Activated CD4-positive, CD25-positive, alpha-beta regulatory T cell treated with anti-CD3 and anti-CD28 coated beads, Interleukin-2, amount 50 U/mL, for 16 hours (primary cell): ENCODE data around the gene SRP68.
"Not testable (repeated sequence)": the region's sequence is repeated elsewhere in the genome, so short reads cannot be mapped to it uniquely, and the experiment has no call there.

Source experiments
- DNase-seq: peaks from one replicate; pipeline ENCODE4 v3.0.0-alpha.2; 2020; ENCODE audit warnings: low read depth, low spot score

Gene SRP68

DNA sequence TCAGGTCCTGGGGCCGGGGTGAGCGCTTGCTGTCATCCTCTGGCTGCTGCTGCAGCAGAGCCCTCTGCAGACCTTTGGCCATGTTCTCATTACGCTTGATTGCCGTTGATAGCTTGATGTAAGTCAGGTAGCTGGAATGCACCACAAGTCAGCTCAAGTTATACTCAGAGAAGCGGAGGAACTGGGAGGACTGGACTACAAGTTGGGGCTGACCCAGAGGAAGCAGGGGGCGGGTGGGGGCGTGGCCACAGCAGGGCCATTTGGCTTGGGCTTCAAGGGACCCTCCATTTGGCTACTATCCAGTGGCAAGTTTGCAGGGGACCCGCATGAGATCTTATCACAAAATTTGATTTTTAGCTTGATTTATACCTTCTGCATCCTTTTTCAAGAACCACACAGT lies 26.3 kb downstream of the SRP68 start:
- no peak for DNase-seq

DNA sequence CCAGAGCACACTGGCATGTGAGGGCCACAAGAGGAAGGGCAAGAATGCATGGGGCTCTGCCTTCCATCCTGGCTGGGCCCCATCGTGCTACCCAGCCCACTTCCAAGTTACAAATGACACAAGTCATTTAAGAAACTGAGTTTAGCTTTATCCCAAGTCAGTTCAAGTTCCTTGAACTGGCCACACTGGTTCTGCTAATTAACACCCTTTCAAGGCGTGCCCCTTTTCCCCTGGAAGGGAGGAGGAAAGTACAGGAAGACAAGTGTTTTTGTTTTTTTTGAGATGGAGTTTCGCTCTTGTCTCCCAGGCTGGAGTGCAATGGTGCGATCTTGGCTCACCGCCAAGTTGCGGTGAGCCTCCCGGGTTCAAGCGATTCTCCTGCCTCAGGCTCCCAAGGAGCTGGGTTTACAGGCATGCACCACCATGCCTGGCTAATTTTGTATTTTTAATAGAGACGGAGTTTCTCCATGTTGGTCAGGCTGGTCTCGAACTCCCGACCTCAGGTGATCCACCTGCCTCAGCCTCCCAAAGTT lies 27.8 kb downstream of the SRP68 start:
- DNase-seq, result not testable (repeated sequence)

DNA sequence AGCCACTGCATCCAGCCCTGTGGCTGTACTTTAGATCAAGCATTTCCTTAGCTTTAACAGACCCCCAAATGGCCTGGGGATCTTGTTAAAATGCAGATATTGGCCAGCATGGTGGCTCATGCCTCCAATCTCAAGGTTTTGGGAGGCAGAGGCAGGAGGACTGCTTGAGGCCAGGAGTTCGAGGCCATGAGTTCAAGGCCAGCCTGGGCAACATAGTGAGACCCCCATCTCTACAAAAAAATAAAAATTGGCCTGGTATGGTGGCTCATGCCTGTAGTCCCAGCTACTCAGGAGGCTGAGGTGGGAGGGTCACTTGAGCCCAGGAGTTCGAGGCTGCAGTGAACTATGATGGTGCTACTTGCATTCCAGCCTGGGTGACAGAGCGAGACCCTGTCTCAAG lies 29.4 kb downstream of the SRP68 start:
- DNase-seq, result not testable (repeated sequence)

DNA sequence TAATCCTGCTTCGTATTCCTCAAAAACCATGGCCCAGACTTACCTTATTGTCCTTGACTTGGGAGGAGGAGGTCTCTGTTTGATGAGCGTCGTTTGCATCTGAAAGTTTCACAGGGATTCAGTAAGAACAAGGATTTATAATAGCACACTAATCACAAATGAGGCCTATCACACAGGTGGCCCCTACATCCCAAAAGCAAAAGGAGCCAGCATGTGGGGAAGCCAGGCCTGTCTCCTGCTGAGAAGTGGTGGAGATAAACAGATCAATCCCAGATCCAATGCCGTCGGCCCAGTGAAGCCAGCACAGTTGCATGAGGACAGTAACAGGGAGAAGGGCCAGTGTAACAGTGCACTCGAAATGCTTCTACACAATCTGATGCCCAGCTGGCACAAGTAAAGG lies 31.9 kb downstream of the SRP68 start:
- DNase-seq, result no peak

DNA sequence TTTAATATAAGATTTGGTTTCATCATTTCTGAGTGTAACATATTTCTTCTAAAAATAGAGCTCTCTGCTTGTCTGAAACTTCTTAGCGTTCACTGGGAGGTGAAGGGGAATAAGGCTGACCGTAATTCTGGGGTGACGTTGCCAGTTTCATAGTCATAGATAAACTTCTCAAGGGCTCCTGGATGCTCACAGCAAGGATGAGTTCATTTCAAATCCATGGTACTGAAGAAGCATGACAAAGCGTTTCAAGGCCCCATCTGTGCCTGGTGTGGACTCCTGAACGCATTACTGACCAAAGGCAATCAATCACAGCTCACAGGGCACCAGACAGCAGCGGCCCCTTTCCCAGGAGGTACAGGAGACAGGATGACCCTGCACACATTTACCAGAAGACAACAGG lies 33.2 kb downstream of the SRP68 start:
- DNase-seq, result no peak

DNA sequence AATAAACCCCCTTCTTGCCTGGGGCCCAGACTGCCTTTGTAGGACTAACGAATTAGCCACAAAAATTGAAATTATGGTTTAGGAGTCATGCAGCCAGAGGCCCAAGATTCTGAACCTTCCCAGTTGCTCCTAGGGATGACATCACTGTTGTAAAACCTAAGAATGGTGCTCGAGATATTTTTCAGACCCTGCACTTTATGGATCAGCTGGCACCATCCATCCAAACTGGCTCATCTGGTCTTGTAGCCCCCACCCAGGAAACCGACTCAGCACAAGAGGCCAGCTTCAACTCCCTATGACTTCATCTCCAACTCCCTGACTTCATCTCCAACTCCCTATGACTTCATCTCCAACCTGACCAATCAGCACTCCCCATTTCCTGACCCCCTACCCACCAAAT lies 34.3 kb downstream of the SRP68 start:
- DNase-seq, result no peak

DNA sequence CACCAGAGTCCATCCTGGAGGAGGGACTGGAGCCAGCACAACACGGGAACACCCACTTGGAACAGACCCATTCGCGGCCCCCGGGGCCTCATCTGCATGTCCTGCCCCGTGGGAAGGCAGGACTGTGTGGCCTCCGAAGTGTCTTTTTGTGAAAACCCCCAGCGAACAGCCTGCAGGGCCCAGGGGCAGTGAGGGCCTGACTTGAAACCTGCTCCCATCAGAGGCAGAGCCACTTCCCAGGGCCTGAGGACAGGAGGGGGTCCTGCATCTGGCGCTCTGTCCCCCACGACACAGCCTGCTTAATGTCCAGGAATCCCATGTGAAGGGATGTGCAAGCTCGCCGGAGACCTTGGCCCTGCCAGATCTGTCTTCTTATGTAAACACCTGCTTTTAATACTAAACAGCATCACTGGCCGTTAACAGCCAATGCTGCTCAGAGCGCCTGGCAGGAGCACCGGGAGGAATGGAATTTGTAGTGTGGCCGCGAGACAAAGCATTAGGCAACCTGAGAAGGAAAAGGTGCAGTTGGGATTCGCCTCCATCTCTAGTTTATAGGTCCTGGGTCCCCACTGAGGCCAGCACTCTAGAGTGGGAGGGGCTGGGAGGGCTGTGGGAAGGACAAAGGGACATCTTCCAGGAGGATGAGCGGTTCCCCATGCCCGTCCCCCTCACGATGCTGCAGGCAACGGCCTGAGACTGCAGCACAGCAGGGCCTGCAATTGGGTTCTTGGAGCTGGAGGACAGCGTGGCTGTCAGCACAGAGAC lies 35.6 kb downstream of the SRP68 start:
- no peak for DNase-seq

DNA sequence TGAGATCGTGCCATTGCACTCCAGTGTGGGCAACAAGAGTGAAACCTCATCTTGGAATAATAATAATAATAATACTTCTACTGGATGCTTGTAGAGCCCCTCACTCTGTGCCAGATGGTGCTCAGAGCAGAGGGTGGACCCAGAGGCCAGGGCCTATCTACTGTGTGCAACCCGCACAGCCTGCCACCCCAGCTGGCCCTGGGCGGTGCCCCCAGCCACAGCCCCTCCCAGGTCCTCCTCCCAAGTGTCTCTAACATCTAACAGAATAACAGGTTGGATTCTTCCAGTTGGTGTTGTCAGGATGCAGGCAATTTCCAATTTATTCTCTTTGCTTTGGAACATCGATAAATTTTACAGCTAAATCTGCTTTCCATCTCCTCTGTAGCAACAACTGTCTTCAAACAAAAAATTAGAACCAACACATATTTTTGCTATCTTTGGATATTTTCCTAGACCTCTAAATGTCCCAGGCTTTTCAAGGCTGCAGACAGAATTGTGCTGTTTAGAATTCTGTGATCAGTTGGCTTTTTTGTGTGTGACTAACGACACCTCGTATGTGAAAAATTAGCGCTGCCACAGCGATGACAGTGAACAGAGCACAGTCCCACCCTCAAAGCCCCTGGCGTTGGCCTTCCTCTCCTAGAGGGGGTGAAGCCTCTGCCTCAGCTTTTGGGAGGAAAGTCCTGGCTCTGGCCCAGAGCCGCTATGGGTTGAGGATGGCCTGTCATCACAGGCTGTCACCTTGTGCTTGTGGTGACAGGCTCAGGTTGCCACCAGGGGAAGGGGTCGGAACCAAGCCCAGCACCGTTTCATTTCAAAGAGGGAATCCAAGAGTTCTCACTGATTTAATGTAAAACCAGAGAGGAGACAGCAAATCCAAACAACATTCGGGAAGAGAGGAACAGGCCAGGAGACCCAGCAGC lies 37.6 kb downstream of the SRP68 start:
- no peak for DNase-seq

DNA sequence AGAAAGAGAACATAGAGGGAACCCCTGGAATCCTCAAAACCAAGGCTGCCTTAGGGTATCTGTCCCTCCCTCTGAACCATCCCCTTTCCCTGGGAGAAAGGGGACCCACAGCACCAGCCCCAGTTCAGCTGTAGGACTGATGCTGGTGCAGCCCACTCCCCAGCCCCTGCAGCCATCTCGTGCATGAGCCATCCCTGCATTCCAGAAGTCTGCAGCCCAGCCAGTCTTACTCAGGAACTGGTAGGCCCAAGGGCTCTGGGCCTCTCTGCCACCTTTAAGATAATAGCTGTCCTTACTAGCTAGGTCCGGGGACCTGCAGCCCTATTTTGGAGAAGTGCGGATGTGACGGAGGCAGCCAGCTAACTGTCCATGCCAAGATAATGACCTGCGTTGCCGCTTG lies 39.2 kb downstream of the SRP68 start:
- DNase-seq, result no peak

DNA sequence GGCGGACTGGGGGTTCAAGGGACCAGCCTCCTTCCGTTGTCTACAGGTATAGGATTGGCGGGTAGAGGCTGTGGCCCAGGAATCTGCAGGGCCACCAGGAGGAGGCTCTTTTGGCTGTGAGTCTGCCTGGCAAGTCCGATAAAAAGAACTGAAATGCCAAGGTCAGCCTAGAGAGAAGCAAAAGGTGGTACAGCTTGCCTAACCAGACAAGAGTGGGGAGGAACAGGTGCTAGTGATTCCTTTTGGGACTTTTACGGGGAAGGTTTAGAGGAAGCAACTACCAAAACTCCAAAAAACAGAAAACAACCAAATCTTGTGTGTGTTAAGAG lies 39.6 kb downstream of the SRP68 start:
- no peak for DNase-seq

DNA sequence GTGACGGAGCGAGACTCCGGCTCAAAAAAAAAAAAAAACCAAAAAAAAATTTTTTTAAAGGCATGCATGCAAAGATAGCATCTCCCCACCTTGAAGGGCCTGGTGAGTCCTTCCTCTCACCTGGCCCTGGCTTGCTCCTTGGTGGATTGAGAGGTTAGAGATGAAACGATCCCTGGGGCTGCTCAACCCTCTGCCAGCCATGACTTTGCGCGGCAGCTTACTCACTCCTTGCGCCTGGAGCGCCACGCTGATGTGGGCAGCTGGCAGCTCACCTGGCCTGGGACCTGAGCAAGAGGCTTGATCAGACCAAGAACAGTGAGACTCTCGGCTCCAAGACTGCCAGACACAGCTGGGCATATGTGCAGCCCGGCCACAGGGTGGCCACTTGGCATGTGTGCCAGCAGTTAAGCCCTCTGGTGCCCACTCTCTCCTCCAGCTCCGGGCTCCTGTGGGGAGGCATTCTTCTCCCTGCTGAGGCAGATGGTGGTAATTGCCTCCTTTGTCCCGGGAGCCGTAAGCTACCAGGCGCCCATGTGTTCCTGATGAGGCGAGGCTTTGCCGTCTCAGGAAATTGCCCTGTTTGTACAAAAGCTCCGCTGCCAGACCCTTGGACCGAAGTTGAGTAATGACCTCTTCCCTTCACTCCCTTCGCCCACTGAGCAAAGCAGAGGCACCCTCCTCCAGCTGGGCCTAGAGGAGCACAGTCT lies 40.1 kb downstream of the SRP68 start:
- DNase-seq, result no peak

DNA sequence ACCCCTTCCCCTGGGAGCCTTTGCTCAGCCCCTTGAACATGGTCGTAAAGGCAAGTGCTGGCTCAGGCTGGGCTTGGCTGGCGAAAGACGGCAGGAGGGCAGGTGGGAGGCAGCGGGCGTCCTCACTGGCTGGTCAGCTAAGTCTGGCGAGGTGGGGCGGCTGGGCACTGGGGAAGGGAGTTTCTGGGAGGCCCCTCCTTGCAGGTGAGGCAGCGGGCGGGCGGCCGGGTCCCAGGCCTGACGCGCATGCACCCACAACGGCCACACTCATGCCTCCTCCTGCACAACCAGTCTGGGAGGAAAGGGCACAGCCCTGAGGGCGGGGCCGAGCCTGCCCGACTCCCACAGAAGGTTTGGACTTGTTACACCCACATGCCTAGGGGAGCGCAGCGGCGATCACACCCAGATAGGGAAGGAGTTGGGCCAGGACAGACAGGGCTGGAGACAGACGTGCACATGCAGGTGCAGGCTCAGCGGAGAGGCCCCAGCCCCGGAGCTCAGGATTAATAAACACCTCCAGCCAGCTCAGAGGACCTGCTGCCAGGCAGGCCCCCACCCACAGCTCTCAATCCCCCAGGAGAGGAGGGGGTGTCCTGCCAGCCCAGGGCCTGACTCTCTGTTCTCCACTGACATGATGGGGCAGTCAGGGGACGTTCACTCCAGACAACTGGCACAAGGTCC lies 45.0 kb downstream of the SRP68 start, which contains the start of gene EVPL:
TSS of gene EVPL (minus strand) at position 148 of the 681 bp plus-strand sequence. CDS start at position 40, 108 bp downstream.
- no peak for DNase-seq

DNA sequence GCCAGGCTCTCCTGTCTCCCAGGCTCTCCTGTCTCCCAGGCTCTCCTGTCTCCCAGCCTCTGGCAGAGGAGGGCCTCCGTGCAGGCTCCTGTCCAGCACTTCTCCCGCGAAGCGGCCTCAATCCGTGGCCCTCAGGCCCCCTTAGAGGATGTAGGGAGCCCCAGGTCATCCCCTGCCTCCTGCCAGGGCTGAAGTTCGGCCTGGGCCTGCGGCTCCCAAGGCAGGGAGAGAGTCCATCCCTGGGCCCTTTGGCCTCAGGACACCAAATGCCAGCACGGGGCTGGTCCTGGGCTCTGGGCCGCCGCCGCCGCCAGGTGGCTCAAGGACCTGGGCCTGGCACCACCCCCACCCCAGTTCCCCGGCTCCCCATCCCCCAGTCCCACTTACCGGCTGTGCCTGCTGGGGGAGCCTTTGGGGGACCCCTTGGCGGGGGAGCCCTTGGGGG lies 45.6 kb downstream of the SRP68 start:
- DNase-seq, result no peak

DNA sequence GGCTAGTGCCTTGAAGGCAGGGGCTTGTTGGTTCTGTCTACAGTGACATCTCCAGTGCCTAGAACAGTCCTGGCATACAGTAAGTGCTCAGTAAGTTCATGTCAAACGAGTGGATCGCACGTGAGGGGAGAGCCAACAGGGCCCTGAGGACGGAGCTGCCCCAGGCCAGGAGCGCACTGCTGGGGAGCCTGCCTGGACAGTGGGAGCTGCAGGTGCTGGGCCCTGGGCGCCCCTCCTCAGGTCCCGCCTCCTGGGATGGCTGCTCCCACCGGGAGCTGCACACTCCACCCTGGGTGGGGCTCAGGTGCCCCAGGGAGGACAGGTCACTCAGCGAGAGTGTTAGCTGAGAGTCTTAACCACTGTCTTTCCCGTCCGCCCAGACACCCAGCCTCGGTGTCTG lies 47.0 kb downstream of the SRP68 start:
- DNase-seq, result no peak

DNA sequence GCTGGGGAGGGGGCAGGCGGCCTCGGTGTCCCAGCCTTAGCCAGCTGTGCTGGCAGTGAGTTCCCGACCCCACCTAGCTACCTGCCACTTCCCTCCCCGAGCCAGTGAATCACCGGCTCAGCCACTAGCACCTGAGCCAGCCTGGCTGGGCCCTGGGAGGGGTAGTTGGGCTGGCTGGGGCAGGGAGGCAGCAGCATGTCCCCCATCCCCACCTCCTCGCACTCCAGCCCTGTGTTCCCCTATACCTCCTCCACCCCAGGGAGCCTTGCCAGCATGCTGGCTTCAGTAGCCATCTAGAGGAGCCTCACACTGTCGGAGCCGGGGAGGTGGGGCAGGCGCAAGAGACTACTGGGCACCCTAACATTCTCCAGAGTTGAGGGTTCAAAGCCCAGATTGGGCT lies 48.0 kb downstream of the SRP68 start:
- no peak for DNase-seq

DNA sequence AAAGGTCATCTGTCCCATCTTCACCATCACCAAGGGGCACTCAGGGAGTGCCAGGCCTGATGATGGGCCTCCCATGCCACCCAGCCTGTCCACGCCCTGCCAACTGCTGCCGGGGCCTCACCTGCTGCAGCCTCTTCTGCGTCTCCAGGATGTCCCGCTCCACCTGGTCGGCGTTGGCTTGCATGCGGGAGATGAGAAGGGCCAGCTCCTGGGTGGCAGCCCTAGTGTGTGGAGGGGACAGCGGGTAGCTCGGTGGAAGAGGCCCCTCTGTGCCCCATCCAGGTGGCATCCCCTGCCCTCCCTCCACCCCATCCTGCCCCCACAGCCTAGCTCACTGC lies 48.4 kb downstream of the SRP68 start:
- no peak for DNase-seq

DNA sequence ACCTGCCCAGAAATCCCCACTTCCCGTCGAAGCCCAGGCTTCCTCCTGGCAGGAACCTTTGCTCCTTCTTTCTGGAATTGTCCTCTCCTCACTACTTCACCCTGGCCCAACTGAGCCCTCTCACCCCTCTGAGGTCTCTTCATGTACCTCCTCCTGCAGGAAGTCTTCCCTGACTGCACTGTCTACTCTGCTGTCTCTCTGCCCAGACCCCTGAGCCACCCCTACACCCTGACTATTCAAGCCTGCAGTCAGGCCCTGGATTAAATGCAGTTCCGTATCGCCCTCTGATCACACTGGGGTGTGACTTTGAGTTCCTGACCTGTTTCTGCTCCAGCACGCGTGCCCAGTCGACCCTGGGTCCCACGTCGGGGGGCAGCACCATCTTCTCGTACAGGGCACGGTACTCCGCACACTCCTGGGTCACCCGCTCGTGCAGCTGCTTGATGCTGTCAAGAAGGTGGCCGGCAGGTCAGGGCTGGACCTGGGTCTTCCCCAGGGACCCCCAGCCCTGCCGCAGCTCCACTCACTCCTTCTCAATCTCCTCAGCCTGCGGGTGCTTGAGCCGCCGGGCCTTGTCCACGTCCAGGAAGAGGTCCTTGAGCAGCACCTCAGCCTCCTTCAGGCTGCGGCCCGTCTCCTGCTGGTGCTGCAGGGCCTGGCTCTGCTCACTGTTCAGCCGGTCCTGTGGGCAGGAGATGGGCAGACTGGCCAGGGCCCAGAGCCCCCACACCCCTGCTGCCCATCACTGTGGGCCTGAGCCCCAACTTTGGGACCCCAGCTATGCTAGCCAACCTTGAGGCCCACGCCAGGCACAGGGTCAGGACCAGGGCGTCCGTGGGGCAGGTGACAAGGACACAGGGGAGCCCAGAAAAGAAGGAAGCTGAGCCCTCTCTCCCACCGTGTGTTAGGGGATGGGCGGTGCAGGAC lies 49.1 kb downstream of the SRP68 start:
- no peak for DNase-seq

DNA sequence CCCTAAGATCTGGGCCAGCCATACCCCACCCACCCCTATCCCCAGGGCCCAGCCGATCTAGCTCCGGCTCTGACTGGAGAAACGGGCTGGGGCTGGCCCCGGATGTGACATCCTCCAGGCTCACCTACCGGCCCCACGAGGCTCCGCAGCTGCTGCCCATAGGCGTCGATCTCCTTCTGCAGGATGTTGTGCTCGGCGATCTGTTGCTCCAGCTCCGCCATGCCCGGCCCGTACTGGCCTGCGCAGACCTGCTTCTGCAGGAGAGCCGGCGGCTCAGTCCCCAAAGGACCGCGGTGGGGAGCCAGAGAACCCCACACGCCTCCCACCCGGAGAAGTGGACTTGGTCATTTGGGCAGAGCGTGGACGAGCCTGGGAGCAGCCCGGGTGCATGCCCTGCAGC lies 50.0 kb downstream of the SRP68 start:
- no peak for DNase-seq

DNA sequence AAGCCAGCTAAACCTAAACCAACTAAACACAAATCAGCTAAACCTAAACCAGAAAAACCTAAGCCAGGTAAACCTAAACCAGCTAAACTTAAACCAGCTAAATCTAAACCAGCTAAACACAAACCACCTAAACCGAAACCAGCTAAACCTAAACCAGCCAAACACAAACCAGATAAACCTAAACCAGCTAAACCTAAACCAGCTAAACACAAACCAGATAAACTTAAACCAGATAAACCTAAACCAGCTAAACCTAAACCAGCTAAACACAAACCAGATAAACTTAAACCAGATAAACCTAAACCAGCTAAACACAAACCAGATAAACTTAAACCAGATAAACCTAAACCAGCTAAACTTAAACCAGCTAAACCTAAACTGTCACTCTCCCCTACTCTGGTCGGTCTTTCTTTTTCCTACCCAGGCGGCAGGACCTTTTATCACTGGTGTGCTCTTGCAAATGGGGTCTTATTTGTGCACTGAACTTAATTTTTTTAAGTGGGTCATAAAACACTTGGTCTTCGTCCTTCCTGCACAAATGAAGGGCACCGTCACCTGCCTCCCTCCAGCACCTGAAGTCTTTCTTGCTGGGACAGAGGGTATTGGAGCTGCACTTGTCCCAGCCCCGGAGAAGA lies 52.4 kb downstream of the SRP68 start:
- DNase-seq, result no peak

DNA sequence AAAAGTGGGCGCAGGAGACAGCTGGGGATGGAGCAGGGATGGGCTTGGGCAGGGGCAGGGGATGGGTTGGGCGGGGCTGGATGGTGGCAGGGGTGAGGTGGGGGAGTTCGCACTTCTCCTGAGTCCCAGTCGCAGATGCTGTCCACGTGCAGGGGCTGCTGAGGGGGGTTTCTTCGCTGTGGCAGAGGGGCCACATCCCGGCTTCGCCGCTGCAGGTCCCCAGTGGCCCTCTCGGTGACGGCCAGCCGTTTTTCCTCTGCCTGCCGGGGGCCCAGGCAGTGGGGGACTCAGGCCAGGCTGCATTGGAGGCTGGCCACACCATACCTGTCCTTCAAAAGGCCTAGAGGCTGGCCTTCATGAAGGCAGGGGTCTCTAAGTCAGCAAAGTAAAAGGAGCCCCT lies 53.5 kb downstream of the SRP68 start:
- no peak for DNase-seq
